ENCODE results near the gene PPAT.
"Not testable (repeated sequence)": the region's sequence is repeated elsewhere in the genome, so short reads cannot be mapped to it uniquely, and the experiment has no call there.

The PPAT gene

DNA sequence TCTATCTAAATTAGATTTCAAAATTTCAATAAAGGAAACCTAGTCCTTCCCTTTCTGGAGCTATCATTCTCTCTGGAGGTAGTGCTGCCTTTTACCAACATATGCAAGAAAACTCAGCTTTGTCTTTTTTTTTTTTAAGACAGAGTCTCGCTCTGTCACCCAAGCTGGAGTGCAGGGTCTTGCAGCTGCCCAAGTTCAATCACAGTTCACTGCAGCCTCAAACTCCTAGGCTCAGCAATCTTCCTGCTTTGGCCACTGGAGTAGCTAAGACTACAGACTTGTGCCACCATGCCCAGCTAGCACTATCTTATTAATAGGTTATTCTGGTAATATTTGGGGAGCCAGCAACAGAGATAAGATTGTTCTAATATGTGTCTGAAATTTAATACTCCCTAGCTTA, 60.5 kb downstream of the PPAT start:
- DNase-seq, result no peak

- DNase-seq, result no peak
Measured at GRCh38 chr4:56372774-56373173, 62.6 kb downstream of the PPAT start.

DNA sequence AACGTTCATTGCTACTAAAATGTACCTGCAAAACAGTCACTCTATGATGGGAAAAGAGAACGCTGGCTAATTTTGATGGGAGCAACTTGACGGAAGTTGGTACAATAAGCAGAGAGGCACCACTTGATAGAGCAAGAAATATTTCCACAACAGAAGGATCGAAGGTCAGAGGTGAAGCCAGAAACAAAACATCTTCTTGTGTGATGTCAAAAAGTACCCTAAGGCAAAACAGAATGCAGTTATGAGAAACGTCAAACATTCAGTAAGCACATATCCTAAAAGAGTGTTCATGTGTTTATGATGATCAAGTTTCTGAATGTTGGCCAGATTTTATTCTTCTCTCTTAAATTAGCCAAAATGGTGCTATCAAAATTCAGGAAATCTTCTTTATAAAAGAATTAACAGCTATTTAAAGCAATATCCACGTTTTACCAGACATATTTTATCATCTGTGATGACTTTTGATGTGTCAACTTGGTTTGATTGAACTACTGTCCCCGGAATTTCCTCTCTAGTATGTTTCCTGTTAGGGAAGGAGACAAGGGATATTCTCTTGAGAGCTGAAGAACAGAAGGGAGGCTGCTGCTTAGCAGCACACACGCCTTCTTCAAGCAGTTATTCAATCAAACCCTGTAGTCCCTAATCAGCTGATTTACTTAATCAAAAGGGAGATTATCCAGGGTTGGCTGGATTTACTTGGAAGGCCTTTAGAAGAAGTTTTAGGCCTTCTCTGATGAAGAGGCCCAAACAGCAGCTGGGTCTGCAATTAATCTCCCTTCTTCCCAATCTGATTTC, 63.8 kb downstream of the PPAT start:
- DNase-seq, result no peak

DNA sequence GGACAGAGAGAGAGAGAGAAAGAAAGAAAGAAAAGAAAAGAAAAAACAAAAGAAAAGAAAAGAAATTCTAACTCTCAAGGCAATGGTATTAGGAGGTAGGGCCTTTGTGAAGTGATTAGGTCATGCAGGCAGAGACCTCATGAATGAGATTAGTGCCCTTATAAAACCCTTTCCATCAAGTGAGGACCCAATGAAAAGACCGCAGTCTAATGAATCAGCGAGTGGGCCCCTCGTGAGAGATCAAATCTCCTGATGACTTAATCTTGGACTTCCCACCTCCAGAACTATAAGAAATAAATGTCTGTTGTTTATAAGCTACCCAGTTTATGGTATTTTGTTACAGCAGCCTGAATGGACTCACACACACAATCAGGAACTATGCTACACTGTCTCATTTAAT, 65.0 kb downstream of the PPAT start:
- DNase-seq, result no peak

GRCh38 chr4:56362981-56363380, 72.4 kb downstream of the PPAT start:
- DNase-seq, result not testable (repeated sequence)

GRCh38 chr4:56360071-56360470, 75.3 kb downstream of the PPAT start:
- DNase-seq, result no peak

DNA sequence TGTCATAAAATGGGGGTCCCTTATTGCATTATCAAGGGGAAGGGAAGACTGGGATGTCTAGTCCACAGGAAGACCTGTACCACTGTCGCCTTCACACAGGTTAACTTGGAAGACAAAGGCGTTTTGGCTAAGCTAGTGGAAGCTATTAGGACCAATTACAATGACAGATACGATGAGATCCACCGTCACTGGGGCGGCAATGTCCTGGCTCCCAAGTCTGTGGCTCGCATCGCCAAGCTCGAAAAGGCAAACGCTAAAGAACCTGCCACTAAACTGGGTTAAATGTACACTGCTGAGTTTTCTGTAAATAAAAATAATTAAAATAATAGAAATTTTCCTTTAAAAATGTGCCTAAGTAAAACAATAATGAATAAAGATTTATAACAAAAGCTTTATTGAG, 78.8 kb downstream of the PPAT start:
- no peak for DNase-seq

DNA sequence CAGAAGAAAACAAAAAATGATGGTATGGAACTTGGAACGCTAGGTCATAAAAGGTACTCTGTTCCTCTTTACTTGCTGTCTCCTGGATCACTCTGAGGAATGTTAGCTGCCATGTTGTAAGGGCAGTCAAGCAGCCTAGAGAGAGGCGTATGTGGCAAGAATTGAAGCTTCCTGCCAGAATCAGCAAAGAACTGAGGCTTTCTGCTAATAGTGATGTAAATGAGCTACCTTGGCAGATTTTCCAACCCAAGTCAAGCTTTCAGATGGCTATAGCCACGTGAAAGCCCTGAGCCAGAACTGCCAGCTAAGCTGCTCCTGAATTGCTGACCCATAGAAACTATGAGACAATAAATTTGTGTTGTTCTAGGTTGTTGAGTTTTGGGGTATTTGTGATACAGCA, 86.8 kb downstream of the PPAT start:
- no peak for DNase-seq

- no peak for DNase-seq
Measured at GRCh38 chr4:56345458-56345857, 90.0 kb downstream of the PPAT start.

Measured in NCI-H146 (cell line).